Epithelial cell of proximal tubule (primary cell): ENCODE measurements around the gene SPOCK3. TPM values are rescaled to one million over a fixed set of nuclear protein-coding genes. Genes with fewer than 3 reads are reported as not detected.
"Not testable (repeated sequence)": the region's sequence is repeated elsewhere in the genome, so short reads cannot be mapped to it uniquely, and the experiment has no call there.

Source experiments
- DNase-seq: peaks from one replicate; pipeline ENCODE4 v3.0.0-alpha.2; 2011; ENCODE audit warnings: low read depth
- H3K4me3 ChIP-seq: 2 replicates; pipeline ENCODE4 v1.5.1; 2011; ENCODE audit warnings: low read depth, mild to moderate bottlenecking, low read length
- CTCF ChIP-seq: conservative IDR thresholded peaks from 2 replicates; pipeline ENCODE4 v1.5.1; 2012; ENCODE audit warnings: low read depth, mild to moderate bottlenecking, low read length
- total RNA-seq: library from RNA; depleted of rRNA; stranded (reverse); fragments of >200 nt; gene quantifications from 2 replicates; pipeline ENCODE4 v1.2.3, GENCODE V29; 2015

Gene SPOCK3
- total RNA-seq, 1 donor from 2014 or later = 0.06 TPM

DNA sequence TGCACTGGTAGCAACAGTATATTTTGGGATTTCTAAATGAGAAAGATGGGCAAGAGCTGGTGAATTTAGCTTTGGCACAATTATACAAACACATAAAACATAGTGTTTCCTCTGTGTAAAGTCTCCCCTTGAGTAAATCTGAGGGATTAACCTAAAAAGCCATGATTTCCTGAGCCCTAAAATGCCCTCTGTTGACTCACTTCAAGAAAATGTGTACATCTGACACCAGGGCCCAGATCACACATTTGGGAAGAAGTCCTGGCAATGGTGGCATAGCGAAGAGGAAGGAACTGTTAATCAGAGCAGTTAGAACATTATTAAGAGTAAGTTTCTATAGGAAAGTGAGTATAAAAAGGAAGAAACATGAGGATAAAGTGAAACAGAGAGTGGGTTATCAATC is 338.5 kb downstream of the SPOCK3 start:
- no peak for TF ChIP-seq CTCF
- no peak for DNase-seq
- H3K4me3 ChIP-seq = no peak overlapping the region

- no peak for DNase-seq
- no peak overlapping the region for H3K4me3 ChIP-seq
- no peak for TF ChIP-seq CTCF
Observed at GRCh38 chr4:166887457-166887856, 346.8 kb downstream of the SPOCK3 start.

GRCh38 chr4:166886718-166887117 is 347.6 kb downstream of the SPOCK3 start:
- no peak for DNase-seq
- TF ChIP-seq CTCF = no peak
- H3K4me3 ChIP-seq = no peak overlapping the region

GRCh38 chr4:166882221-166882620 is 352.1 kb downstream of the SPOCK3 start:
- no peak overlapping the region for H3K4me3 ChIP-seq
- no peak for DNase-seq

GRCh38 chr4:166875821-166876220 is 358.5 kb downstream of the SPOCK3 start:
- no peak for TF ChIP-seq CTCF
- no peak for DNase-seq

More at GRCh38 chr4:166882221-166882620, 352.1 kb downstream of the SPOCK3 start:
- no peak for TF ChIP-seq CTCF

GRCh38 chr4:166862032-166862431 is 372.3 kb downstream of the SPOCK3 start:
- H3K4me3 ChIP-seq = no peak overlapping the region
- no peak for TF ChIP-seq CTCF

More at GRCh38 chr4:166875821-166876220, 358.5 kb downstream of the SPOCK3 start:
- no peak overlapping the region for H3K4me3 ChIP-seq

DNA sequence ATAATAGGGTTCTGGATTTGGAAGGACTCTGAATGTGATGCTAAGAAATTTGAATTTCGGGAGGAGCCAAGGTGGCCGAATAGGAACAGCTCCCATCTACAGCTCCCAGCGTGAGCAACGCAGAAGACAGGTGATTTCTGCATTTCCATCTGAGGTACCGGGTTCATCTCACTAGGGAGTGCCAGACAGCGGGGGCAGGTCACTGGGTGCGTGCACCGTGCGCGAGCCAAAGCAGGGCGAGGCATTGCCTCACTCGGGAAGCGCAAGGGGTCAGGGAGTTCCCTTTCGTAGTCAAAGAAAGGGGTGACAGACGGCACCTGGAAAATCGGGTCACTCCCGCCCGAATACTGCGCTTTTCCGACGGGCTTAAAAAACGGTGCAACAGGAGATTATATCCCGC is 383.9 kb downstream of the SPOCK3 start:
- DNase-seq, H3K4me3 ChIP-seq: not testable (repeated sequence)

More at GRCh38 chr4:166862032-166862431, 372.3 kb downstream of the SPOCK3 start:
- no peak for DNase-seq
